HG02885 (cell line): ENCODE results near the gene EXOC4.

ENCODE experiments used
- ATAC-seq: cut with Tn5 transposase; IDR thresholded peaks from one replicate; pipeline ENCODE4 v1.9.1; 2021; ENCODE audit warnings: mild to moderate bottlenecking; ENCODE audit not compliant: unreplicated experiment, poor library complexity

The EXOC4 gene

GRCh38 chr7:133479456-133480065 is 226.7 kb downstream of the EXOC4 start:
- no peak for ATAC-seq

- no peak for ATAC-seq
Measured at GRCh38 chr7:133480868-133481267, 228.0 kb downstream of the EXOC4 start.

- no peak for ATAC-seq
Measured at GRCh38 chr7:133481676-133482075, 228.8 kb downstream of the EXOC4 start.

GRCh38 chr7:133482599-133482998 is 229.7 kb downstream of the EXOC4 start:
- no peak for ATAC-seq

GRCh38 chr7:133484086-133484485 is 231.2 kb downstream of the EXOC4 start:
- ATAC-seq = no peak

- no peak for ATAC-seq
Measured at GRCh38 chr7:133489906-133490305, 237.0 kb downstream of the EXOC4 start.

GRCh38 chr7:133491201-133491691 is 238.4 kb downstream of the EXOC4 start:
- no peak for ATAC-seq

GRCh38 chr7:133491846-133492652 is 239.2 kb downstream of the EXOC4 start:
- ATAC-seq = no peak

GRCh38 chr7:133497061-133497460 is 244.2 kb downstream of the EXOC4 start:
- no peak for ATAC-seq

GRCh38 chr7:133501771-133502170 is 248.9 kb downstream of the EXOC4 start:
- no peak for ATAC-seq

GRCh38 chr7:133502498-133502897 is 249.6 kb downstream of the EXOC4 start:
- no peak for ATAC-seq

- ATAC-seq = no peak
Measured at GRCh38 chr7:133502972-133503371, 250.1 kb downstream of the EXOC4 start.

GRCh38 chr7:133504825-133505224 is 251.9 kb downstream of the EXOC4 start:
- ATAC-seq = no peak

GRCh38 chr7:133509822-133510221 is 256.9 kb downstream of the EXOC4 start:
- ATAC-seq = no peak

- ATAC-seq = no peak
Measured at GRCh38 chr7:133510326-133511055, 257.6 kb downstream of the EXOC4 start.

GRCh38 chr7:133511252-133511651 is 258.4 kb downstream of the EXOC4 start:
- ATAC-seq = no peak

- ATAC-seq = no peak
Measured at GRCh38 chr7:133511708-133512107, 258.8 kb downstream of the EXOC4 start.

- no peak for ATAC-seq
Measured at GRCh38 chr7:133512560-133512959, 259.7 kb downstream of the EXOC4 start.

GRCh38 chr7:133513608-133514007 is 260.7 kb downstream of the EXOC4 start:
- ATAC-seq = no peak

GRCh38 chr7:133514551-133514950 is 261.7 kb downstream of the EXOC4 start:
- no peak for ATAC-seq

GRCh38 chr7:133517766-133518165 is 264.9 kb downstream of the EXOC4 start:
- no peak for ATAC-seq
